Caco-2 (cell line): ENCODE data around the gene PRTN3. TPM values are rescaled to one million over a fixed set of nuclear protein-coding genes. Genes with fewer than 3 reads are reported as not detected.
A peak's percentile ranks its signal among the peaks of the same experiment; 100 is the strongest.

ENCODE experiments used
- BruUV-seq: library from RNA; stranded (reverse); fragments of 400-500 nt; replicated peaks from 2 replicates; lab custom pipeline; 2021; lab: Mats Ljungman, UMichigan
- CTCF ChIA-PET: fragments of 300-600 bp; sonication (Branson Sonifier 250); formaldehyde crosslinking; loops from one replicate; lab custom pipeline; 2022; ENCODE audit warnings: antibody characterized with exemption; lab: Charles Lee
- POLR2A ChIA-PET: fragments of 300-600 bp; sonication (Branson Sonifier 250); formaldehyde crosslinking; loops from one replicate; lab custom pipeline; 2022; ENCODE audit warnings: antibody characterized with exemption; lab: Charles Lee
- DNase-seq, 2 experiments: peaks; one replicate each; pipeline versions ENCODE4 v3.0.0 to v3.0.0-alpha.2; 2020 to 2022
- H3K27me3 ChIP-seq: replicated peaks from 2 replicates; pipeline ENCODE4 v1.6.0; 2011; ENCODE audit warnings: low read length; ENCODE audit not compliant: control insufficient read depth, insufficient read depth
- H3K36me3 ChIP-seq: 2 replicates; pipeline ENCODE4 v1.5.1; 2011; ENCODE audit warnings: low read length; ENCODE audit not compliant: control insufficient read depth, insufficient read depth
- H3K4me1 ChIP-seq: fragments of 250-450 bp; sonication (Bioruptor Pico); 2 replicates; pipeline ENCODE4 v1.5.1; 2020; ENCODE audit warnings: mild to moderate bottlenecking
- H3K4me3 ChIP-seq: 2 replicates; pipeline ENCODE4 v1.5.1; 2011; ENCODE audit warnings: low read depth, mild to moderate bottlenecking, control low read depth, low read length
- H3K9me3 ChIP-seq: fragments of 250-450 bp; sonication (Bioruptor Pico); 2 replicates; pipeline ENCODE4 v1.5.1; 2020; ENCODE audit warnings: mild to moderate bottlenecking, moderate library complexity
- H3K27ac Mint-ChIP-seq: one replicate; pipeline ENCODE4 v1.8.0; 2022; ENCODE audit warnings: mixed read lengths; ENCODE audit not compliant: unreplicated experiment
- H3K27me3 Mint-ChIP-seq: one replicate; pipeline ENCODE4 v1.8.0; 2022; ENCODE audit warnings: mixed read lengths; ENCODE audit not compliant: insufficient read depth, unreplicated experiment
- H3K36me3 Mint-ChIP-seq: one replicate; pipeline ENCODE4 v1.8.0; 2022; ENCODE audit warnings: mild to moderate bottlenecking, mixed read lengths; ENCODE audit not compliant: insufficient read depth, unreplicated experiment
- H3K4me1 Mint-ChIP-seq: one replicate; pipeline ENCODE4 v1.8.0; 2022; ENCODE audit warnings: low read depth, mixed read lengths; ENCODE audit not compliant: unreplicated experiment
- H3K4me3 Mint-ChIP-seq: one replicate; pipeline ENCODE4 v1.8.0; 2022; ENCODE audit warnings: mild to moderate bottlenecking, moderate library complexity, mixed read lengths; ENCODE audit not compliant: unreplicated experiment
- H3K9me3 Mint-ChIP-seq: one replicate; pipeline ENCODE4 v1.8.0; 2022; ENCODE audit warnings: mixed read lengths; ENCODE audit not compliant: unreplicated experiment
- intact Hi-C: fragments of 100-400 bp; cut with micrococcal nuclease; formaldehyde crosslinking; loops from one replicate; pipeline ENCODE4 v1.10.0; 2022; ENCODE audit not compliant: unreplicated experiment
- microRNA-seq: library from miRNA; unstranded; fragments of <30 nt; microRNA quantifications from one replicate; pipeline ENCODE4 v1.2.0, GENCODE V29; 2022
- total RNA-seq: library from RNA; stranded (reverse); gene quantifications from 2 replicates; pipeline ENCODE4 v1.2.3, GENCODE V29; 2022
- TF ChIP-seq, protein P1 (sequence below), 2 experiments: fragments of 200-600 bp in 1 of 2; IDR thresholded peaks; 1 replicate in 1 of 2; 2 replicates in 1 of 2; pipeline versions ENCODE4 v1.5.1 to v1.8.0; 2011 to 2022; ENCODE audit warnings: antibody characterized with exemption in 1 of 2, control low read depth in 1 of 2, inconsistent platforms in 1 of 2, low read depth in 1 of 2, low read length in 1 of 2, mild to moderate bottlenecking in 1 of 2, moderate library complexity in 1 of 2; ENCODE audit not compliant: insufficient read depth in 1 of 2, severe bottlenecking in 1 of 2, unreplicated experiment in 1 of 2

Gene PRTN3
- total RNA-seq, 1 experiment from 2014 or later, result 0.29 TPM

DNA sequence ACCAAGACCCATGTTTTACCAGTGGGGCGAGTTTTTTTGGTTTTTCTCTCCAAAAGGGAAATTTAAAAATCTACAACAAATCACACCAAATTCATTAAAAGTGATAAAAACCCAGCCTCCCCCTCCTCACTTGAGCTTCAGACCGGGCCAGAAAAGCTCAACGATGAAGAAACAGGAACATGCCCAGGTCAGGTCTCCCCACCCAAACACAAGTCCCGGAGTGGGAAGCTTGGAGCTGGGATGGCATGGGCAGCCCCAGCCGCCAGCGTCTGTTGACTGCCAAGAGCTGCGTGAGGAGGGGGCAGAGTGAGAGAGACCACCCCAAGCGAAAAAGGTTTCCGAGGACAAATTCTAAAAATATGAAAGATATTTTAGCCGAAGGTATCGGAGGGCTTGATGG is 56.2 kb downstream of the PRTN3 start:
- Histone ChIP-seq H3K4me1 (no peaks in the 10 kb centered on the region), H3K36me3 (no peaks in the 10 kb centered on the region), H3K4me3 (no peak overlapping the region), H3K27me3 (no peaks in the 10 kb centered on the region), H3K9me3 (no peaks in the 10 kb centered on the region)
- peaks cover 47% of the 10 kb centered on the region for H3K36me3 Mint-ChIP-seq
- ChIA-PET POLR2A (no interaction called here), CTCF (no interaction called here)
- BruUV-seq, result no TSS peak
- H3K9me3 Mint-ChIP-seq, result no peaks in the 10 kb centered on the region
- no peaks in the 10 kb centered on the region for H3K27me3 Mint-ChIP-seq
- H3K27ac Mint-ChIP-seq, result no peak overlapping the region
- no peaks in the 10 kb centered on the region for H3K4me1 Mint-ChIP-seq
- no peak for DNase-seq
- no peak overlapping the region for H3K4me3 Mint-ChIP-seq
- intact Hi-C loops, result no loop called here
- TF ChIP-seq, protein P1, sequence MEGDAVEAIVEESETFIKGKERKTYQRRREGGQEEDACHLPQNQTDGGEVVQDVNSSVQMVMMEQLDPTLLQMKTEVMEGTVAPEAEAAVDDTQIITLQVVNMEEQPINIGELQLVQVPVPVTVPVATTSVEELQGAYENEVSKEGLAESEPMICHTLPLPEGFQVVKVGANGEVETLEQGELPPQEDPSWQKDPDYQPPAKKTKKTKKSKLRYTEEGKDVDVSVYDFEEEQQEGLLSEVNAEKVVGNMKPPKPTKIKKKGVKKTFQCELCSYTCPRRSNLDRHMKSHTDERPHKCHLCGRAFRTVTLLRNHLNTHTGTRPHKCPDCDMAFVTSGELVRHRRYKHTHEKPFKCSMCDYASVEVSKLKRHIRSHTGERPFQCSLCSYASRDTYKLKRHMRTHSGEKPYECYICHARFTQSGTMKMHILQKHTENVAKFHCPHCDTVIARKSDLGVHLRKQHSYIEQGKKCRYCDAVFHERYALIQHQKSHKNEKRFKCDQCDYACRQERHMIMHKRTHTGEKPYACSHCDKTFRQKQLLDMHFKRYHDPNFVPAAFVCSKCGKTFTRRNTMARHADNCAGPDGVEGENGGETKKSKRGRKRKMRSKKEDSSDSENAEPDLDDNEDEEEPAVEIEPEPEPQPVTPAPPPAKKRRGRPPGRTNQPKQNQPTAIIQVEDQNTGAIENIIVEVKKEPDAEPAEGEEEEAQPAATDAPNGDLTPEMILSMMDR (IDR thresholded peaks at IDR 0.05; ENCODE audit: insufficient read depth in 1 of 2, low read depth in 1 of 2, low read length in 1 of 2, severe bottlenecking in 1 of 2, unreplicated experiment in 1 of 2), result no peak

- CTCF ChIA-PET, result no interaction called here
- H3K4me1 Mint-ChIP-seq, result no peaks in the 10 kb centered on the region
- no peaks in the 10 kb centered on the region for H3K36me3 ChIP-seq
- peaks cover 50% of the 10 kb centered on the region for H3K36me3 Mint-ChIP-seq
- no peak overlapping the region for H3K4me3 Mint-ChIP-seq
- TF ChIP-seq, protein P1 (IDR thresholded peaks at IDR 0.05; ENCODE audit: insufficient read depth in 1 of 2, low read depth in 1 of 2, low read length in 1 of 2, severe bottlenecking in 1 of 2, unreplicated experiment in 1 of 2), result peak; percentile 28
- DNase-seq, result peak in 1 of 2 experiments; percentile 59
- intact Hi-C loops, result no loop called here
- no peaks in the 10 kb centered on the region for H3K4me1 ChIP-seq
- no peaks in the 10 kb centered on the region for H3K9me3 Mint-ChIP-seq
- H3K27ac Mint-ChIP-seq, result no peak overlapping the region
- no TSS peak for BruUV-seq
- no peaks in the 10 kb centered on the region for H3K9me3 ChIP-seq
- POLR2A ChIA-PET, result no interaction called here
- H3K4me3 ChIP-seq, result no peak overlapping the region
- no peaks in the 10 kb centered on the region for H3K27me3 ChIP-seq
- no peaks in the 10 kb centered on the region for H3K27me3 Mint-ChIP-seq
Measured at GRCh38 chr19:897442-898039, 56.7 kb downstream of the PRTN3 start.

Small RNA genes lying within 50 kb of the gene (microRNA-seq; reads per million reads assigned to microRNA genes)
- gene MIR3187 (18.4 reads per million, percentile 56 among the genes with 10 or more reads in this experiment), gene MIR4745 (45.7 reads per million, percentile 66 among the genes with 10 or more reads in this experiment)

Other genes starting within 250 kb of the PRTN3 start
- 93.3 and 95.8 TPM in 2 replicates for gene POLRMT, start 207.5 kb upstream of the PRTN3 start, total RNA-seq
- gene FGF22, start 201.1 kb upstream of the PRTN3 start, total RNA-seq, result 0.68 TPM in 1 of 2 replicates, not detected in the other
- gene RNF126, start 177.8 kb upstream of the PRTN3 start, total RNA-seq, result 74.6 and 77.9 TPM in 2 replicates
- 26.3 and 31.2 TPM in 2 replicates for gene FSTL3, start 164.6 kb upstream of the PRTN3 start, total RNA-seq
- gene PRSS57, start 145.5 kb upstream of the PRTN3 start, total RNA-seq, result not detected in 2 replicates
- gene PALM, start 132.1 kb upstream of the PRTN3 start, total RNA-seq, result 14.7 and 16.1 TPM in 2 replicates
- 27.8 and 36.4 TPM in 2 replicates for gene MISP, start 89.9 kb upstream of the PRTN3 start, total RNA-seq
- gene PTBP1, start 43.5 kb upstream of the PRTN3 start, total RNA-seq, result 510 and 522 TPM in 2 replicates
- 5.1 and 7.1 TPM in 2 replicates for gene PLPPR3, start 19.0 kb upstream of the PRTN3 start, total RNA-seq
- gene AZU1, start 13.2 kb upstream of the PRTN3 start, total RNA-seq, result not detected in 2 replicates
- not detected in 2 replicates for gene ELANE, start 11.3 kb downstream of the PRTN3 start, total RNA-seq
- gene CFD, start 18.7 kb downstream of the PRTN3 start, total RNA-seq, result 4.4 and 6.1 TPM in 2 replicates
- gene MED16, start 52.2 kb downstream of the PRTN3 start, total RNA-seq, result 64.3 and 69.1 TPM in 2 replicates
- gene RNU6-9, start 52.5 kb downstream of the PRTN3 start, total RNA-seq, result not detected in 2 replicates
- 57.7 and 60.4 TPM in 2 replicates for gene R3HDM4, start 72.2 kb downstream of the PRTN3 start, total RNA-seq
- 13.0 and 16.6 TPM in 2 replicates for gene KISS1R, start 76.3 kb downstream of the PRTN3 start, total RNA-seq
- gene ARID3A, start 85.0 kb downstream of the PRTN3 start, total RNA-seq, result 217 and 239 TPM in 2 replicates
- 89.5 and 96.8 TPM in 2 replicates for gene WDR18, start 143.3 kb downstream of the PRTN3 start, total RNA-seq
- gene GRIN3B, start 159.4 kb downstream of the PRTN3 start, total RNA-seq, result 0.41 and 0.49 TPM in 2 replicates
- gene TMEM259, start 180.1 kb downstream of the PRTN3 start, total RNA-seq, result 148 and 154 TPM in 2 replicates
- not detected in 2 replicates for gene RNU6-2, start 180.5 kb downstream of the PRTN3 start, total RNA-seq
- gene CNN2, start 185.6 kb downstream of the PRTN3 start, total RNA-seq, result 194 and 221 TPM in 2 replicates
- gene ABCA7, start 199.1 kb downstream of the PRTN3 start, total RNA-seq, result 43.5 and 45.9 TPM in 2 replicates
- gene ARHGAP45, start 226.2 kb downstream of the PRTN3 start, total RNA-seq, result 38.6 and 43.3 TPM in 2 replicates